ENCODE results near the gene OR10H5.

The OR10H5 gene

DNA sequence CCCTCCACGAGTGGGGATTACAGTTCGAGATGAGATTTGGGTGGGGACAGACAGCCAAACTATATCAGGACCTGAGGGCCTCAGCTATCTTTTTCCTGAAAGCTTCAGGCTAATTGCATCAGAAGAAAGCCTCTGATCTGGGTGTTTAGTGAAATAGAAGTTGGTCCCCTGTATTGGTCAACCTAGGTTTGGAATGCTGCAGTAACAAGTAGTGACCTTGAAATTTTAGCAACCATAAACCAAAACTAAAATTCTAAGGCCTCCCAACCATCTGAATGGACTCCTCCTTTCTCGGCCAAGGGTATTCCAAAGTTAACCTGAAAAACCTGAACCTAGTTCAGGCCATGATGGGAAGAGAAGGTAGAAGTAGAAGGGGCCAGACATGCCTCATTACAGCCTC is 62.9 kb downstream of the OR10H5 start:
- DNase-seq, result no peak
